Type B pancreatic cell (in vitro differentiated cells): ENCODE results near the gene CDK14. TPM values are rescaled to one million over a fixed set of nuclear protein-coding genes. Genes with fewer than 3 reads are reported as not detected.

Source experiments
- DNase-seq: peaks from one replicate; pipeline ENCODE4 v3.0.0; 2021; ENCODE audit warnings: mixed read lengths; ENCODE audit not compliant: unreplicated experiment; ENCODE audit errors: extremely low spot score
- H3K27ac Mint-ChIP-seq: 2 replicates; pipeline ENCODE4 v1.8.0; 2021; ENCODE audit warnings: mild to moderate bottlenecking, mixed read lengths
- H3K27me3 Mint-ChIP-seq: 2 replicates; pipeline ENCODE4 v1.8.0; 2021; ENCODE audit warnings: mixed read lengths
- H3K36me3 Mint-ChIP-seq: 2 replicates; pipeline ENCODE4 v1.8.0; 2021; ENCODE audit warnings: mixed read lengths
- H3K4me1 Mint-ChIP-seq: one replicate; pipeline ENCODE4 v1.8.0; 2021; ENCODE audit warnings: mixed read lengths; ENCODE audit not compliant: unreplicated experiment
- H3K4me3 Mint-ChIP-seq: 2 replicates; pipeline ENCODE4 v1.8.0; 2021; ENCODE audit warnings: mild to moderate bottlenecking, mixed read lengths
- H3K9me3 Mint-ChIP-seq: 2 replicates; pipeline ENCODE4 v1.8.0; 2021; ENCODE audit warnings: mixed read lengths
- CTCF ChIP-seq: fragments of 200-600 bp; sonication (generic); conservative IDR thresholded peaks from 2 replicates; pipeline ENCODE4 v1.5.0; 2021; ENCODE audit warnings: antibody characterized with exemption, mild to moderate bottlenecking
- total RNA-seq: library from RNA; stranded (reverse); gene quantifications from 2 replicates; pipeline ENCODE4 v1.2.1, GENCODE V29; 2021; ENCODE audit warnings: low replicate concordance

The CDK14 gene
- total RNA-seq, 1 donor from 2014 or later: 43.5 TPM

GRCh38 chr7:90824386-90825307 is 228.5 kb downstream of the CDK14 start:
- no peak for TF ChIP-seq CTCF
- no peaks in the 10 kb centered on the region for H3K27me3 Mint-ChIP-seq
- H3K36me3 Mint-ChIP-seq: peaks cover 16% of the 10 kb centered on the region
- no peaks in the 10 kb centered on the region for H3K4me1 Mint-ChIP-seq
- H3K9me3 Mint-ChIP-seq: peaks cover 10% of the 10 kb centered on the region
- no peak overlapping the region for H3K4me3 Mint-ChIP-seq
- DNase-seq: no peak
- H3K27ac Mint-ChIP-seq: no peak overlapping the region

GRCh38 chr7:90825779-90826178 is 229.7 kb downstream of the CDK14 start:
- H3K4me3 Mint-ChIP-seq: no peak overlapping the region
- no peak for DNase-seq
- H3K27ac Mint-ChIP-seq: no peak overlapping the region
- no peak for TF ChIP-seq CTCF
- peaks cover 10% of the 10 kb centered on the region for H3K9me3 Mint-ChIP-seq
- no peaks in the 10 kb centered on the region for H3K27me3 Mint-ChIP-seq
- H3K36me3 Mint-ChIP-seq: peaks cover 17% of the 10 kb centered on the region
- H3K4me1 Mint-ChIP-seq: no peaks in the 10 kb centered on the region

- Mint-ChIP-seq H3K4me1 (no peaks in the 10 kb centered on the region), H3K27ac (no peak overlapping the region), H3K27me3 (no peaks in the 10 kb centered on the region), H3K4me3 (no peak overlapping the region), H3K36me3 (peaks cover 22% of the 10 kb centered on the region), H3K9me3 (peaks cover 10% of the 10 kb centered on the region)
- TF ChIP-seq CTCF: no peak
- DNase-seq: no peak
Observed at GRCh38 chr7:90828601-90829000, 232.5 kb downstream of the CDK14 start.

GRCh38 chr7:90830308-90830707 is 234.2 kb downstream of the CDK14 start:
- H3K27ac Mint-ChIP-seq: no peak overlapping the region
- DNase-seq: no peak
- no peak for TF ChIP-seq CTCF
- peaks cover 10% of the 10 kb centered on the region for H3K9me3 Mint-ChIP-seq
- H3K36me3 Mint-ChIP-seq: peaks cover 22% of the 10 kb centered on the region
- H3K27me3 Mint-ChIP-seq: no peaks in the 10 kb centered on the region
- no peaks in the 10 kb centered on the region for H3K4me1 Mint-ChIP-seq
- no peak overlapping the region for H3K4me3 Mint-ChIP-seq

GRCh38 chr7:90832726-90833125 is 236.6 kb downstream of the CDK14 start:
- TF ChIP-seq CTCF: no peak
- no peak overlapping the region for H3K4me3 Mint-ChIP-seq
- no peak for DNase-seq
- H3K27me3 Mint-ChIP-seq: no peaks in the 10 kb centered on the region
- H3K36me3 Mint-ChIP-seq: peaks cover 19% of the 10 kb centered on the region
- no peak overlapping the region for H3K27ac Mint-ChIP-seq
- peaks cover 10% of the 10 kb centered on the region for H3K9me3 Mint-ChIP-seq
- no peaks in the 10 kb centered on the region for H3K4me1 Mint-ChIP-seq
